Caco-2 (cell line): ENCODE measurements around the gene MED31. TPM values are rescaled to one million over a fixed set of nuclear protein-coding genes. Genes with fewer than 3 reads are reported as not detected.
"Not testable (repeated sequence)": the region's sequence is repeated elsewhere in the genome, so short reads cannot be mapped to it uniquely, and the experiment has no call there.

Experiments used
- BruUV-seq: library from RNA; stranded (reverse); fragments of 400-500 nt; replicated peaks from 2 replicates; lab custom pipeline; 2021; lab: Mats Ljungman, UMichigan
- CTCF ChIA-PET: fragments of 300-600 bp; sonication (Branson Sonifier 250); formaldehyde crosslinking; loops from one replicate; lab custom pipeline; 2022; ENCODE audit warnings: antibody characterized with exemption; lab: Charles Lee
- POLR2A ChIA-PET: fragments of 300-600 bp; sonication (Branson Sonifier 250); formaldehyde crosslinking; loops from one replicate; lab custom pipeline; 2022; ENCODE audit warnings: antibody characterized with exemption; lab: Charles Lee
- DNase-seq, 2 experiments: peaks; one replicate each; pipeline versions ENCODE4 v3.0.0 to v3.0.0-alpha.2; 2020 to 2022
- H3K27me3 ChIP-seq: replicated peaks from 2 replicates; pipeline ENCODE4 v1.6.0; 2011; ENCODE audit warnings: low read length; ENCODE audit not compliant: control insufficient read depth, insufficient read depth
- H3K36me3 ChIP-seq: 2 replicates; pipeline ENCODE4 v1.5.1; 2011; ENCODE audit warnings: low read length; ENCODE audit not compliant: control insufficient read depth, insufficient read depth
- H3K4me1 ChIP-seq: fragments of 250-450 bp; sonication (Bioruptor Pico); 2 replicates; pipeline ENCODE4 v1.5.1; 2020; ENCODE audit warnings: mild to moderate bottlenecking
- H3K4me3 ChIP-seq: 2 replicates; pipeline ENCODE4 v1.5.1; 2011; ENCODE audit warnings: low read depth, mild to moderate bottlenecking, control low read depth, low read length
- H3K9me3 ChIP-seq: fragments of 250-450 bp; sonication (Bioruptor Pico); 2 replicates; pipeline ENCODE4 v1.5.1; 2020; ENCODE audit warnings: mild to moderate bottlenecking, moderate library complexity
- H3K27ac Mint-ChIP-seq: one replicate; pipeline ENCODE4 v1.8.0; 2022; ENCODE audit warnings: mixed read lengths; ENCODE audit not compliant: unreplicated experiment
- H3K27me3 Mint-ChIP-seq: one replicate; pipeline ENCODE4 v1.8.0; 2022; ENCODE audit warnings: mixed read lengths; ENCODE audit not compliant: insufficient read depth, unreplicated experiment
- H3K36me3 Mint-ChIP-seq: one replicate; pipeline ENCODE4 v1.8.0; 2022; ENCODE audit warnings: mild to moderate bottlenecking, mixed read lengths; ENCODE audit not compliant: insufficient read depth, unreplicated experiment
- H3K4me1 Mint-ChIP-seq: one replicate; pipeline ENCODE4 v1.8.0; 2022; ENCODE audit warnings: low read depth, mixed read lengths; ENCODE audit not compliant: unreplicated experiment
- H3K4me3 Mint-ChIP-seq: one replicate; pipeline ENCODE4 v1.8.0; 2022; ENCODE audit warnings: mild to moderate bottlenecking, moderate library complexity, mixed read lengths; ENCODE audit not compliant: unreplicated experiment
- H3K9me3 Mint-ChIP-seq: one replicate; pipeline ENCODE4 v1.8.0; 2022; ENCODE audit warnings: mixed read lengths; ENCODE audit not compliant: unreplicated experiment
- CTCF ChIP-seq, 2 experiments: fragments of 200-600 bp in 1 of 2; IDR thresholded peaks; 1 replicate in 1 of 2; 2 replicates in 1 of 2; pipeline versions ENCODE4 v1.5.1 to v1.8.0; 2011 to 2022; ENCODE audit warnings: antibody characterized with exemption in 1 of 2, control low read depth in 1 of 2, inconsistent platforms in 1 of 2, low read depth in 1 of 2, low read length in 1 of 2, mild to moderate bottlenecking in 1 of 2, moderate library complexity in 1 of 2; ENCODE audit not compliant: insufficient read depth in 1 of 2, severe bottlenecking in 1 of 2, unreplicated experiment in 1 of 2
- intact Hi-C: fragments of 100-400 bp; cut with micrococcal nuclease; formaldehyde crosslinking; loops from one replicate; pipeline ENCODE4 v1.10.0; 2022; ENCODE audit not compliant: unreplicated experiment
- total RNA-seq: library from RNA; stranded (reverse); gene quantifications from 2 replicates; pipeline ENCODE4 v1.2.3, GENCODE V29; 2022

MED31 gene
- total RNA-seq, 1 experiment from 2014 or later = 9.5 TPM

GRCh38 chr17:6695565-6695964 lies 44.2 kb upstream of the MED31 start:
- Mint-ChIP-seq H3K9me3 (no peaks in the 10 kb centered on the region), H3K36me3 (no peaks in the 10 kb centered on the region), H3K4me3 (no peak overlapping the region), H3K27me3 (no peaks in the 10 kb centered on the region), H3K27ac (no peak overlapping the region), H3K4me1 (peaks cover 4% of the 10 kb centered on the region)
- Histone ChIP-seq H3K36me3 (no peaks in the 10 kb centered on the region), H3K4me3 (no peak overlapping the region), H3K4me1 (peaks cover 11% of the 10 kb centered on the region), H3K9me3 (no peaks in the 10 kb centered on the region), H3K27me3 (no peaks in the 10 kb centered on the region)
- no peak for DNase-seq
- ChIA-PET CTCF (no interaction called here), POLR2A (no interaction called here)
- intact Hi-C loops = no loop called here
- BruUV-seq = no TSS peak
- TF ChIP-seq CTCF (IDR thresholded peaks at IDR 0.05; ENCODE audit: insufficient read depth in 1 of 2, low read depth in 1 of 2, low read length in 1 of 2, severe bottlenecking in 1 of 2, unreplicated experiment in 1 of 2) = no peak

GRCh38 chr17:6695051-6695450 lies 43.6 kb upstream of the MED31 start:
- POLR2A ChIA-PET = no interaction called here
- Histone ChIP-seq H3K9me3 (no peaks in the 10 kb centered on the region), H3K36me3 (no peaks in the 10 kb centered on the region), H3K4me1 (peaks cover 6% of the 10 kb centered on the region), H3K4me3 (no peak overlapping the region), H3K27me3 (no peaks in the 10 kb centered on the region)
- no peaks in the 10 kb centered on the region for H3K4me1 Mint-ChIP-seq
- no peak overlapping the region for H3K4me3 Mint-ChIP-seq
- no peaks in the 10 kb centered on the region for H3K9me3 Mint-ChIP-seq
- H3K36me3 Mint-ChIP-seq = no peaks in the 10 kb centered on the region
- no TSS peak for BruUV-seq
- H3K27me3 Mint-ChIP-seq = no peaks in the 10 kb centered on the region
- no peak overlapping the region for H3K27ac Mint-ChIP-seq
- intact Hi-C loops = no loop called here
- no peak for DNase-seq
- CTCF ChIA-PET = no interaction called here
- TF ChIP-seq CTCF (IDR thresholded peaks at IDR 0.05; ENCODE audit: insufficient read depth in 1 of 2, low read depth in 1 of 2, low read length in 1 of 2, severe bottlenecking in 1 of 2, unreplicated experiment in 1 of 2) = no peak

DNA sequence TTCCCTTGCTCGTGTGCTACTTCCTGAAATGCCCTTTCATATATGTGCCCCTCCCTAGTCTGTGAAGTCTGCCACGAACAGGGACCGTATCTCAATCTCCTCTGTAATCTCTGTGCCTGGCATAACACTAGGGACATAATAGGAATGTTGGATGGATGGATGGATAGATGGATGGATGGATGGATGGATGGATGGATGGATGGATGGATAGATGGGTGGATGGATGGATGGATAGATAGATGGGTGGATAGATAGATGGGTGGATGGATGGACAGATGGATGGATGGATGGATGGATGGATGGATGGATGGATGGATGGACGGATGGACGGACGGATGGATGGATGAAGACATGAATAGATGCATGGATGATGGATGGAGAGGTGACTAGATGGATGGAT lies 40.6 kb upstream of the MED31 start:
- DNase-seq, BruUV-seq, H3K4me1 ChIP-seq, H3K4me3 Mint-ChIP-seq, H3K4me3 ChIP-seq, H3K27ac Mint-ChIP-seq, H3K4me1 Mint-ChIP-seq, H3K27me3 ChIP-seq, intact Hi-C loops, H3K27me3 Mint-ChIP-seq, H3K9me3 Mint-ChIP-seq, H3K36me3 ChIP-seq, H3K36me3 Mint-ChIP-seq, H3K9me3 ChIP-seq, CTCF ChIA-PET, POLR2A ChIA-PET: not testable (repeated sequence)

GRCh38 chr17:6691546-6691945 lies 40.1 kb upstream of the MED31 start:
- CTCF ChIA-PET = no interaction called here
- Mint-ChIP-seq H3K27ac (no peak overlapping the region), H3K9me3 (no peaks in the 10 kb centered on the region), H3K27me3 (no peaks in the 10 kb centered on the region), H3K4me3 (no peak overlapping the region), H3K4me1 (no peaks in the 10 kb centered on the region), H3K36me3 (no peaks in the 10 kb centered on the region)
- DNase-seq = no peak
- no peaks in the 10 kb centered on the region for H3K27me3 ChIP-seq
- H3K9me3 ChIP-seq = no peaks in the 10 kb centered on the region
- no peaks in the 10 kb centered on the region for H3K4me1 ChIP-seq
- no peak overlapping the region for H3K4me3 ChIP-seq
- H3K36me3 ChIP-seq = no peaks in the 10 kb centered on the region
- BruUV-seq = no TSS peak
- intact Hi-C loops = no loop called here
- no peak for TF ChIP-seq CTCF (IDR thresholded peaks at IDR 0.05; ENCODE audit: insufficient read depth in 1 of 2, low read depth in 1 of 2, low read length in 1 of 2, severe bottlenecking in 1 of 2, unreplicated experiment in 1 of 2)
- POLR2A ChIA-PET = no interaction called here
